ENCODE measurements around the gene DYNLT4. TPM values are rescaled to one million over a fixed set of nuclear protein-coding genes. Genes with fewer than 3 reads are reported as not detected.

DYNLT4 gene
- total and polyA plus RNA-seq, 2 of the 13 experiments (the other 11 are each of a cell fraction or from before 2014, with no cell fraction given), result 0.77 TPM; not detected in 1

- FAIRE-seq (peak; percentile 28), ATAC-seq (peak; percentile 80), DNase-seq (ENCODE audit: low spot score) (peak; percentile 91)
- CTCF ChIA-PET (ENCODE audit: low intra/inter-chr PET ratio, low total read pairs), result no interaction called here
- H3K4me3 ChIP-seq (replicated peaks in 1 of 3; ENCODE audit: insufficient read depth in 1 of 3, low read depth in 2 of 3, low read length in 3 of 3), result peak within 1 kb of the TSS; percentile 84 to 97 (median 96)
- H2AFZ ChIP-seq (ENCODE audit: low read length), result no peak within 1 kb of the TSS
- H3K4me1 ChIP-seq (ENCODE audit: insufficient read depth, low read length), result peaks cover 40% of the 10 kb centered on the region
- H4K20me1 ChIP-seq (ENCODE audit: insufficient read depth, low read length), result peaks cover 36% of the 10 kb centered on the region
- H3K27me3 ChIP-seq (ENCODE audit: control insufficient read depth in 1 of 2, insufficient read depth in 2 of 2, low read length in 2 of 2), result no peaks in the 10 kb centered on the region; a peak in 1 of 5 replicates
- no TSS peak for BruUV-seq (replicated peaks)
- under 1% methylated on average over 39 of the region's 65 CpGs for WGBS (ENCODE audit: low lambda C conversion rate)
- H3K9ac ChIP-seq (ENCODE audit: insufficient read depth, low read depth, low read length), result peak within 1 kb of the TSS; percentile 91
- in situ Hi-C loops (cut with HindIII; ENCODE audit: extremely low pct_ligation_motif_present, low pct_unique_long_range_greater_than_20kb) (no loop called here), intact Hi-C loops (cut with micrococcal nuclease; ENCODE audit: unreplicated experiment) (no loop called here)
- no peaks in the 10 kb centered on the region for H3K9me3 ChIP-seq (ENCODE audit: low read length)
- peak within 1 kb of the TSS; percentile 95 for H3K4me2 ChIP-seq (ENCODE audit: low read depth, low read length)
- H3K36me3 ChIP-seq (replicated peaks in 1 of 2; ENCODE audit: control insufficient read depth in 1 of 2, insufficient read depth in 2 of 2, low read length in 2 of 2), result peaks cover 12 to 24% of the 10 kb centered on the region in 2 experiments
- POLR2A ChIA-PET, result interaction anchor here (0.6 to 4.0 kb wide), 31 partner anchors 9 to 776 kb away, joined by 3 to 47 read pairs (median 7); partner anchors contain the start of genes AKR1A1, ARMH1, BEST4 and BTBD19
- peak within 1 kb of the TSS; percentile 81 for H3K27ac ChIP-seq (ENCODE audit: extremely low read length, insufficient read depth, low read length)
- H3K79me2 ChIP-seq (ENCODE audit: insufficient read depth, low read length), result peaks cover 35% of the 10 kb centered on the region
- TF ChIP-seq NR2C2 (CRISPR knock-in tag; IDR thresholded peaks at IDR 0.05; ENCODE audit: borderline replicate concordance) (peak; percentile 76), MEIS2 (CRISPR knock-in tag; IDR thresholded peaks at IDR 0.05) (peak; percentile 85; the same call in 1 of the 2 replicates), SIN3B (IDR thresholded peaks at IDR 0.05; ENCODE audit: low read length) (peak; percentile 50; the same call in 1 of the 2 replicates), SMAD9 (CRISPR knock-in tag; IDR thresholded peaks at IDR 0.05) (no peak), ZNF44 (CRISPR knock-in tag; IDR thresholded peaks at IDR 0.05) (no peak), SRSF4 (IDR thresholded peaks at IDR 0.05; ENCODE audit: low read depth, low read length, poor library complexity, severe bottlenecking) (no peak), HOXA9 (CRISPR knock-in tag; IDR thresholded peaks at IDR 0.05; ENCODE audit: borderline replicate concordance) (no peak; the same call in 1 of the 2 replicates), ZNF30 (CRISPR knock-in tag; IDR thresholded peaks at IDR 0.05) (peak; percentile 83; the same call in 1 of the 2 replicates), MXD3 (CRISPR knock-in tag; IDR thresholded peaks at IDR 0.05) (peak; percentile 93), ZNF460 (CRISPR knock-in tag; IDR thresholded peaks at IDR 0.05; ENCODE audit: borderline replicate concordance) (no peak), ZBTB34 (CRISPR knock-in tag; IDR thresholded peaks at IDR 0.05) (no peak), GTF2F1 (IDR thresholded peaks at IDR 0.05; ENCODE audit: low read length) (peak; percentile 76; the same call in 1 of the 2 replicates), ARNT (IDR thresholded peaks at IDR 0.05) (0 out of 2 replicates have a peak, but pooled peaks have one; percentile 77), U2AF2 (IDR thresholded peaks at IDR 0.05; ENCODE audit: low read depth, low read length) (0 out of 2 replicates have a peak, but pooled peaks have one; percentile 73), RBM22 (optimal IDR thresholded peaks at IDR 0.05; ENCODE audit: low read length) (no peak), KDM6A (CRISPR knock-in tag; IDR thresholded peaks at IDR 0.05; ENCODE audit: low read depth) (no peak; the same call in 1 of the 2 replicates), JDP2 (CRISPR knock-in tag; IDR thresholded peaks at IDR 0.05; ENCODE audit: borderline replicate concordance) (no peak), ZNF567 (CRISPR knock-in tag; IDR thresholded peaks at IDR 0.05; ENCODE audit: borderline replicate concordance) (no peak; the same call in 1 of the 2 replicates), ZSCAN20 (CRISPR knock-in tag; IDR thresholded peaks at IDR 0.05; ENCODE audit: borderline replicate concordance) (peak; percentile 42; the same call in 1 of the 2 replicates)
- TF ChIP-seq, protein P1, sequence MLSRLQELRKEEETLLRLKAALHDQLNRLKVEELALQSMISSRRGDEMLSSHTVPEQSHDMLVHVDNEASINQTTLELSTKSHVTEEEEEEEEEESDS (CRISPR knock-in tag; IDR thresholded peaks at IDR 0.05; ENCODE audit: borderline replicate concordance), result no peak; the same call in 1 of the 2 replicates
- TF ChIP-seq, protein P2, sequence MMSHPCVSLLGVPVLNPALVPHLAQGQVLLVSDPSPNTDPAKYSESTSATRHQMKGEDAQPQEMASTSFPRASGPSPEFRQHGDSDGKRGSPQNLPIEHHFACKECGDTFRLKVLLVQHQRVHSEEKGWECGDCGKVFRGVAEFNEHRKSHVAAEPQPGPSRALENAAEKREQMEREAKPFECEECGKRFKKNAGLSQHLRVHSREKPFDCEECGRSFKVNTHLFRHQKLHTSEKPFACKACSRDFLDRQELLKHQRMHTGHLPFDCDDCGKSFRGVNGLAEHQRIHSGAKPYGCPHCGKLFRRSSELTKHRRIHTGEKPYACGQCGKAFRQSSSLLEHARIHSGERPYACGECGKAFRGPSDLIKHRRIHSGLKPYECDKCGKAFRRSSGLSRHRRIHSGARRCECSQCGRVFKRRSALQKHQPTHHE (CRISPR knock-in tag; IDR thresholded peaks at IDR 0.05; ENCODE audit: borderline replicate concordance), result 0 out of 2 replicates have a peak, but pooled peaks have one; percentile 65
Observed at GRCh38 chr1:44775078-44775929, 31.8 kb downstream of the DYNLT4 start, which contains the start of gene RPS8. RPS8 (plus strand) TSS chr1:44775540; CDS start chr1:44775597, 57 bp downstream.
